ENCODE results near the gene CIAO3.

The CIAO3 gene

GRCh38 chr16:687499-687898, 53.3 kb downstream of the CIAO3 start:
- no peak for DNase-seq

DNA sequence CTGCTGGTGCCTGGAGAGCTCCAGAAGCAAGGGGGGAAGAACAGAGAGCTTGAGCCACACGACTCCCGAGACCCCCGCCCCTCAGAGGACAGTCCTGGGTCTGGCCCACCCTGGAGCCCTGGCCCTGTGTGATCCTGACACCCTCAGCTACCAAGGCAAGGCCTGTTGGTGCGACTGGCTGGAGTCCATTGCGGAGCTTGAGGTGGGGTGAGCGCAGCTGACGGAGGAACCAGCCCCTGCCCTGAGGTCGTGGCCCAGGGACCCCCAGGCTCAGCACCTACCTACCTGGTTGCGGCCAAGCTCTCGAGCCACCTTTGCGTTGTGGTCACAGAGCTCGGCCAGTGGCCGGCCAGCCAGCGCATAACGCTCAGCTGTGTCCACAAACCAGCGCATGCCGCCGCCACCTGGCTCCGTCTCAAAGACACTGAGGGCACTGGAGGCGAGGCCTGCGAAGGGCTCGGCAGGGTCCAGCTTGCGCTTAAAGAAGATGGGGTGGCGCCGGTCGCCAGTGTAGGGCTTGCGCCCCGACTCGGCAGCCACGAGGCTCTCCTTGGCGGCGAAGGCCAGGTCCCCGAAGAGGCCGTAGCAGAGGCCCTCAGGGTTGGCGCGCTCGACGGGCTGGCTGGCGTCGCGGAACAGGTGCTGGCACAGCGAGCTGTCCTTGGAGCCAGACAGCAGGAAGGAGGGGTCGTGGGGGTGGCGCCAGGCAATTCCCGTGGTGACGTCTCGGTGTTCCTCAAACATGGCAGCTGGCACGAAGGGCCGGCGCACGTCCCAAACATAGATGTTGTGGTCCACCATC, 54.1 kb downstream of the CIAO3 start:
- no peak for DNase-seq

- peak in 1 of 2 donors; percentile 26 for DNase-seq
Measured at GRCh38 chr16:685967-686366, 54.8 kb downstream of the CIAO3 start.

- no peak for DNase-seq
Measured at GRCh38 chr16:684961-685696, 55.7 kb downstream of the CIAO3 start.

GRCh38 chr16:684071-684794, 56.6 kb downstream of the CIAO3 start, which contains the start of gene JMJD8:
Gene JMJD8, minus strand, starts transcription at chr16:684334. Its CDS starts 15 bp downstream, at chr16:684319.
- peak; percentile 98 for DNase-seq

- no peak for DNase-seq
Measured at GRCh38 chr16:683396-684070, 57.3 kb downstream of the CIAO3 start.

DNA sequence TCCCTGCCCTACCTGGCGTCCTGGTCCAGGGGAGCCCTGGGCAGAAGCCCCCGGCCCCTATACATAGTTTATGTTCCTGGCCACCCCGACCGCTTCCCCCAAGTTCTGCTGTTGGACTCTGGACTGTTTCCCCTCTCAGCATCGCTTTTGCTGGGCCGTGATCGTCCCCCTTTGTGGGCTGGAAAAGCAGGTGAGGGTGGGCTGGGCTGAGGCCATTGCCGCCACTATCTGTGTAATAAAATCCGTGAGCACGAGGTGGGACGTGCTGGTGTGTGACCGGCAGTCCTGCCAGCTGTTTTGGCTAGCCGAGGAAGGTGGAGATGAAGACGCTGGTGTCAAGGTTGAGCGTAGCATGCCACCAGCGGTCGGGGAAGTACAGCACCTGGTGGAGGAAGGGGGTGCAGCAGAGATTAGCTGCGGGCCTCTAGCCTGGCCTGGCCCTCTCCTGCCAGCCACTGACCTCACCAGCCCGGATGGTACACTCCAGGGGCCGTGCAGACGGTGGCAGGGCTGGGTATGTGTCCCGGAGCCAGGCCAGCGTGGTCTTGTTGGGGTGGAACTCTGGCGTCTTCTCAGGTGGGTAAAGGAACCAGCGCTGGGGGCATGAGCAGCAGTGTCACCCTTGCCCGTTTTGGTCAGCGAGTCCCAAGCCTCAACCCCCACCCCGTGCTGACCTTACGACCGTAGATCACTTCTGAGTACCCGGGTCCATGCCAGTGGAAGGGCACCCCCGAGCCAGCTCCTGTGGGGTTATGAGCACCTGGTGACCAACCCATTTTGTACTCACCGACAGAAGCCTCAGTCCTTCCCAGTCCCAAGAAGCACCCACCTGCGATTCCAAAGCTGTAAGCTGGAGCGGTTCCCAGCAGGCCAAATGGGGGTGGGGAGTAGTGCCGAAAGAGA, 58.1 kb downstream of the CIAO3 start:
- no peak for DNase-seq

DNA sequence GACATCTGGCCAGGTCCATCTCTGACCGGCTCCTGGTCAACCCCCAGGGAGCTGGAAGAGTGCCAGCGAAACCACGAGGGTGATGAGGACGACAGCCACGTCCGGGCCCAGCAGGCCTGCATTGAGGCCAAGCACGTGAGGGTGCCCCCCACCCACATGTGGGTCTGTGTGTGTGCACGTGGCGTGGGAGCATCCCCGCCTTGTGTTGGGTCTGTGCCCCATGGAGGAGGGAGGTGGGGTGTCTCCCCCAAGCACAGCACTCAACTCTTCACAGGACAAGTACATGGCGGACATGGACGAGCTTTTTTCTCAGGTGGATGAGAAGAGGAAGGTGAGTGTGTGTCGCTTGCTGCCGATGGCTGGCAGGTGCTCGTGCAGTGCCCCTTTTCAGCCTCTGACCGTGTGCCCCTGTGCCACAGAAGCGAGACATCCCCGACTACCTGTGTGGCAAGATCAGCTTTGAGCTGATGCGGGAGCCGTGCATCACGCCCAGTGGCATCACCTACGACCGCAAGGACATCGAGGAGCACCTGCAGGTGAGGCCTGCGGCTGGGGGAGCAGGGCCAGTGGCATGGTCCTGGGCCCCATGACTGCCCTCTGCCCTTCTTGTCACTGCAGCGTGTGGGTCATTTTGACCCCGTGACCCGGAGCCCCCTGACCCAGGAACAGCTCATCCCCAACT, 58.9 kb downstream of the CIAO3 start:
- no peak for DNase-seq

DNA sequence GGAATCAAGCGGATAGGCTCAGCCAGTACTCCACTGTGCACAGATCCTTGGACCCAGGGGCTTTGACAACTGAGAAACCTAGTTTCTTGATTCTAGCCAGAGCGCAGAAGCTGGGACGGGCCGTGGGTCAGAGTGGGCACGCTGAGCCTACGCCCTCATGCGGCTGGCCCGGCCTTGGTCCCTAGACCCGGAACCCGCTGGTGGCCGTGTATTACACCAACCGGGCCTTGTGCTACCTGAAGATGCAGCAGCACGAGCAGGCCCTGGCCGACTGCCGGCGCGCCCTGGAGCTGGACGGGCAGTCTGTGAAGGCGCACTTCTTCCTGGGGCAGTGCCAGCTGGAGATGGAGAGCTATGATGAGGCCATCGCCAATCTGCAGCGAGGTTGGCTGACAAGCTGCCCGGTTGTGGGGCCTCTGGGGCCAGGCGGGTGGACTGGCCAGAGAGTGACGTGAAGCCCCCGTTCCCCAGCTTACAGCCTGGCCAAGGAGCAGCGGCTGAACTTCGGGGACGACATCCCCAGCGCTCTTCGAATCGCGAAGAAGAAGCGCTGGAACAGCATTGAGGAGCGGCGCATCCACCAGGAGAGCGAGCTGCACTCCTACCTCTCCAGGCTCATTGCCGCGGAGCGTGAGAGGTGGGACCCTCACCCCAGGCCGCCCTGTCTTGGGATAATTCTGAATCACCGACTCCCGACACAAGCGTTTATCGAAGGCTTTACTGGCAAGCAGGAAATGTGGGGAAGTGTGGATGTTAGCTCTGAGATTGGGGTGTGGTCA, 59.6 kb downstream of the CIAO3 start:
- DNase-seq, result no peak

GRCh38 chr16:680625-680945, 60.2 kb downstream of the CIAO3 start:
- no peak for DNase-seq

- peak; percentile 86 to 90 for DNase-seq
Measured at GRCh38 chr16:679814-680624, 60.8 kb downstream of the CIAO3 start, which contains the start of gene STUB1. Gene STUB1, plus strand, starts transcription at chr16:680410. Its CDS starts 116 bp downstream, at chr16:680526.
